GM12878 (cell line): ENCODE data around the gene PCED1B. TPM values are rescaled to one million over a fixed set of nuclear protein-coding genes. Genes with fewer than 3 reads are reported as not detected.

Experiments
- ATAC-seq: fragments of 200-7000 bp; cut with Tn5 transposase; 3 replicates; pipeline ENCODE4 v1.9.1; 2020; ENCODE audit warnings: mild to moderate bottlenecking, moderate library complexity
- BruUV-seq: library from RNA; stranded (reverse); fragments of 400-500 nt; replicated peaks from 2 replicates; lab custom pipeline; 2021; lab: Mats Ljungman, UMichigan
- CTCF ChIA-PET: fragments of 300-600 bp; sonication (Branson Sonifier 250); formaldehyde crosslinking; extraction: SDS; loops from one replicate; lab custom pipeline; 2021; ENCODE audit warnings: inconsistent platforms; lab: Yijun Ruan, JAX
- POLR2A ChIA-PET: fragments of 350-600 bp; formaldehyde crosslinking; extraction: SDS; loops from one replicate; lab custom pipeline; 2021; ENCODE audit warnings: inconsistent platforms; lab: Charles Lee
- RAD21 ChIA-PET: fragments of 300-600 bp; sonication (Branson Sonifier 250); formaldehyde crosslinking; loops from one replicate; lab custom pipeline; 2023; ENCODE audit warnings: antibody characterized with exemption; ENCODE audit not compliant: unreplicated experiment; lab: Charles Lee
- SMC1A ChIA-PET: fragments of 300-600 bp; sonication (Branson Sonifier 250); formaldehyde crosslinking; loops from one replicate; lab custom pipeline; 2023; ENCODE audit not compliant: unreplicated experiment, uncharacterized antibody; lab: Charles Lee
- DNase-seq: peaks from one replicate; pipeline ENCODE4 v3.0.0-alpha.2; 2011; ENCODE audit warnings: low read depth, low spot score
- FAIRE-seq: peaks from 3 replicates; lab custom pipeline; 2011; peaks lifted over from hg19 to GRCh38; lab: Jason Lieb, UNC
- H2AFZ ChIP-seq: 2 replicates; pipeline ENCODE4 v1.6.0; 2011; ENCODE audit warnings: low read depth, low read length, control low read depth; ENCODE audit not compliant: control insufficient read depth
- H3K27ac ChIP-seq: 2 replicates; pipeline ENCODE4 v1.5.1; 2011; ENCODE audit warnings: control low read depth; ENCODE audit not compliant: control insufficient read depth, insufficient read depth
- H3K27me3 ChIP-seq, 2 experiments: replicated peaks in 1 of 2; 2 replicates each; pipeline versions ENCODE4 v1.6.0 to v1.6.1; 2011; ENCODE audit warnings: low read length in 1 of 2; ENCODE audit not compliant: control insufficient read depth in 2 of 2, insufficient read depth in 2 of 2
- H3K36me3 ChIP-seq, 2 experiments: 2 replicates each; pipeline ENCODE4 v1.5.1; 2011; ENCODE audit warnings: low read length in 1 of 2; ENCODE audit not compliant: control insufficient read depth in 2 of 2, insufficient read depth in 2 of 2
- H3K4me1 ChIP-seq: 2 replicates; pipeline ENCODE4 v1.6.1; 2011; ENCODE audit warnings: mild to moderate bottlenecking, low read length, moderate library complexity, mixed read lengths; ENCODE audit not compliant: control insufficient read depth, insufficient read depth
- H3K4me2 ChIP-seq: 2 replicates; pipeline ENCODE4 v1.6.0; 2011; ENCODE audit warnings: control low read depth; ENCODE audit not compliant: control insufficient read depth, insufficient read depth
- H3K4me3 ChIP-seq: fragments of 200-600 bp; sonication (generic); 2 replicates; pipeline ENCODE4 v1.5.1; 2016
- H3K79me2 ChIP-seq: 2 replicates; pipeline ENCODE4 v1.6.0; 2011; ENCODE audit warnings: low read length; ENCODE audit not compliant: control insufficient read depth, insufficient read depth
- H3K9ac ChIP-seq: 2 replicates; pipeline ENCODE4 v1.8.0; 2011; ENCODE audit warnings: low read length, control low read depth, mixed read lengths; ENCODE audit not compliant: control insufficient read depth, insufficient read depth
- H3K9me3 ChIP-seq: replicated peaks from 3 replicates; pipeline ENCODE4 v1.5.1; 2011; ENCODE audit warnings: mild to moderate bottlenecking, low read length; ENCODE audit not compliant: control insufficient read depth, insufficient read depth
- H4K20me1 ChIP-seq: 2 replicates; pipeline ENCODE4 v1.6.0; 2011; ENCODE audit not compliant: control insufficient read depth, insufficient read depth
- EGR1 ChIP-seq, 2 experiments: IDR thresholded peaks; 1 replicate in 1 of 2; 2 replicates in 1 of 2; pipeline ENCODE4 v1.6.1; 2011 to 2012; ENCODE audit warnings: low read depth in 2 of 2, low read length in 2 of 2, borderline replicate concordance in 1 of 2, mild to moderate bottlenecking in 1 of 2, moderate library complexity in 1 of 2
- MEF2A ChIP-seq: IDR thresholded peaks from 2 replicates; pipeline ENCODE4 v1.6.1; 2011; ENCODE audit warnings: low read depth, mild to moderate bottlenecking, low read length, moderate library complexity; ENCODE audit not compliant: insufficient read depth
- NR2C1 ChIP-seq: fragments of 450-650 bp; IDR thresholded peaks from 2 replicates; pipeline ENCODE4 v1.6.1; 2017; ENCODE audit warnings: antibody characterized with exemption, mild to moderate bottlenecking, moderate library complexity
- POLR2AphosphoS2 ChIP-seq: IDR thresholded peaks from 2 replicates; pipeline ENCODE4 v1.6.1; 2011; ENCODE audit warnings: low read depth, mild to moderate bottlenecking, low read length, improper control_type of control experiment, moderate library complexity
- SP1 ChIP-seq: IDR thresholded peaks from one replicate; pipeline ENCODE4 v1.6.1; 2011; ENCODE audit warnings: low read depth, low read length
- SREBF2 ChIP-seq: IDR thresholded peaks from 2 replicates; pipeline ENCODE4 v1.6.1; 2012; ENCODE audit warnings: mild to moderate bottlenecking, low read length
- SUZ12 ChIP-seq: fragments of 200-600 bp; sonication (generic); IDR thresholded peaks from one replicate; pipeline ENCODE4 v1.6.1; 2018; ENCODE audit warnings: antibody characterized with exemption, mild to moderate bottlenecking; ENCODE audit not compliant: unreplicated experiment
- TARDBP ChIP-seq: IDR thresholded peaks from 2 replicates; pipeline ENCODE4 v1.6.1; 2016; ENCODE audit warnings: borderline replicate concordance
- WGBS: methylation state at CpG from one replicate; pipeline ENCODE4 v1.1.6; 2016; ENCODE audit warnings: low lambda C conversion rate; ENCODE audit not compliant: insufficient replicate concordance, insufficient coverage; ENCODE audit errors: missing lambda C conversion rate; 5-methylcytosine and 5-hydroxymethylcytosine counted together
- in situ Hi-C: fragments of 300-500 bp; cut with MboI; formaldehyde crosslinking; loops from 9 replicates; pipeline ENCODE4 v1.14.3; 2018; ENCODE audit warnings: mixed read lengths
- intact Hi-C: fragments of 100-400 bp; cut with micrococcal nuclease; formaldehyde crosslinking; loops from one replicate; pipeline ENCODE4 v1.14.2; 2022; ENCODE audit not compliant: unreplicated experiment
- polyA plus RNA-seq, 11 experiments: library from polyadenylated mRNA; depleted of rRNA in 4 of 11; unstranded in 6 of 11; stranded (reverse) in 5 of 11; fragments of >200 nt; fragmentation: Nextera tagmentation in 4 of 11; fragmentation: Illumina TruSeq in 1 of 11; extraction: Ambion mirVana in 4 of 11; extraction: Trizol in 1 of 11; gene quantifications; 1 replicate in 1 of 11; 2 replicates in 10 of 11; pipeline versions ENCODE4 v1.2.1 to v1.2.3, GENCODE V29; 2011 to 2016; ENCODE audit warnings: inconsistent platforms in 2 of 11, missing spikeins in 2 of 11, low read depth in 1 of 11
- total RNA-seq, 4 experiments: library from RNA; depleted of rRNA in 3 of 4; stranded (reverse); fragments of >200 nt in 3 of 4; fragmentation: Illumina TruSeq in 1 of 4; extraction: Trizol in 1 of 4; gene quantifications; 2 replicates each; pipeline versions ENCODE4 v1.2.1 to v1.2.3, GENCODE V29; 2013 to 2021
- TF ChIP-seq, protein P1 (sequence below): IDR thresholded peaks from 2 replicates; pipeline ENCODE4 v1.6.1; 2012; ENCODE audit warnings: low read depth, low read length, improper control_type of control experiment
- TF ChIP-seq, protein P2 (sequence below): fragments of 450-650 bp; IDR thresholded peaks from 2 replicates; pipeline ENCODE4 v1.6.1; 2016; ENCODE audit warnings: mild to moderate bottlenecking

Gene PCED1B
- total and polyA plus RNA-seq, 10 of the 15 experiments (the other 5 are each of a cell fraction or from before 2014, with no cell fraction given) = 0.80 to 8.8 (median 3.0) TPM

DNA sequence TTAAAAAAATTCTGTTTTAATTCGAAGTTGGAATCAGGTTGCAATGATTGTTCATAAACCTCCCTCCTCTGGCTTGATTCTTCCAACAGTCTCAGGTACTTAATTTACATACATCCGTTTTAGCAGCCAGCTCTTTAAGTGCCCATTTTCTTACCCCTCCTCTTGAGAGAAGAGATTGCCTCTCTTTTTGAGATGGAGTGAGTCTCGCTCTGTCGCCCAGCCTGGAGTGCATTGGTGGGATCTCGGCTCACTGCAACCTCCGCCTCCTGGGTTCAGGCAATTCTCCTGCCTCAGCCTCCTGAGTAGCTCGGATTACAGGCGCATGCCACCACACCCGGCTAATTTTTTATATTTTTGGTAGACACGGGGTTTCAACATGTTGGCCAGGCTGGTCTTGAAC lies 146.8 kb downstream of the PCED1B start:
- RAD21 ChIA-PET = interaction anchor here (1.0 to 1.4 kb wide), 3 partner anchors 8 to 19 kb away, joined by 3 to 8 read pairs (median 5); no protein-coding TSS in a partner anchor
- Histone ChIP-seq H3K9ac (no peak overlapping the region), H3K4me1 (no peaks in the 10 kb centered on the region), H3K4me3 (no peak overlapping the region), H4K20me1 (no peaks in the 10 kb centered on the region), H2AFZ (no peak overlapping the region), H3K4me2 (no peak overlapping the region), H3K9me3 (no peaks in the 10 kb centered on the region), H3K27ac (no peak overlapping the region), H3K27me3 (no peaks in the 10 kb centered on the region), H3K36me3 (no peaks in the 10 kb centered on the region), H3K79me2 (no peaks in the 10 kb centered on the region)
- SMC1A ChIA-PET = interaction anchor here (0.6 to 5.6 kb wide), 6 partner anchors 8 to 1051 kb away, joined by 3 to 27 read pairs (median 6); no protein-coding TSS in a partner anchor
- POLR2A ChIA-PET = interaction anchor here (3.6 kb wide), 1 partner anchor 11 kb away, joined by 16 read pairs; no protein-coding TSS in a partner anchor
- TF ChIP-seq, protein P1, sequence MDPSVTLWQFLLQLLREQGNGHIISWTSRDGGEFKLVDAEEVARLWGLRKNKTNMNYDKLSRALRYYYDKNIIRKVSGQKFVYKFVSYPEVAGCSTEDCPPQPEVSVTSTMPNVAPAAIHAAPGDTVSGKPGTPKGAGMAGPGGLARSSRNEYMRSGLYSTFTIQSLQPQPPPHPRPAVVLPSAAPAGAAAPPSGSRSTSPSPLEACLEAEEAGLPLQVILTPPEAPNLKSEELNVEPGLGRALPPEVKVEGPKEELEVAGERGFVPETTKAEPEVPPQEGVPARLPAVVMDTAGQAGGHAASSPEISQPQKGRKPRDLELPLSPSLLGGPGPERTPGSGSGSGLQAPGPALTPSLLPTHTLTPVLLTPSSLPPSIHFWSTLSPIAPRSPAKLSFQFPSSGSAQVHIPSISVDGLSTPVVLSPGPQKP = no peak
- TF ChIP-seq SREBF2 (no peak), NR2C1 (no peak), POLR2AphosphoS2 (no peak), SUZ12 (no peak), MEF2A (no peak), EGR1 (IDR thresholded peaks at IDR 0.05; ENCODE audit: borderline replicate concordance in 1 of 2, low read depth in 2 of 2, low read length in 2 of 2) (no peak), SP1 (no peak), TARDBP (no peak)
- TF ChIP-seq, protein P2, sequence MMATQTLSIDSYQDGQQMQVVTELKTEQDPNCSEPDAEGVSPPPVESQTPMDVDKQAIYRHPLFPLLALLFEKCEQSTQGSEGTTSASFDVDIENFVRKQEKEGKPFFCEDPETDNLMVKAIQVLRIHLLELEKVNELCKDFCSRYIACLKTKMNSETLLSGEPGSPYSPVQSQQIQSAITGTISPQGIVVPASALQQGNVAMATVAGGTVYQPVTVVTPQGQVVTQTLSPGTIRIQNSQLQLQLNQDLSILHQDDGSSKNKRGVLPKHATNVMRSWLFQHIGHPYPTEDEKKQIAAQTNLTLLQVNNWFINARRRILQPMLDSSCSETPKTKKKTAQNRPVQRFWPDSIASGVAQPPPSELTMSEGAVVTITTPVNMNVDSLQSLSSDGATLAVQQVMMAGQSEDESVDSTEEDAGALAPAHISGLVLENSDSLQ = no peak
- FAIRE-seq (no peak), DNase-seq (no peak), ATAC-seq (no peak)
- no TSS peak for BruUV-seq
- in situ Hi-C loops (no loop called here), intact Hi-C loops (no loop called here)
- CTCF ChIA-PET = interaction anchor here (0.8 to 3.4 kb wide), 5 partner anchors 8 to 156 kb away, joined by 3 to 14 read pairs (median 4); no protein-coding TSS in a partner anchor
- 84% methylated on average over 10 of the region's 10 CpGs for WGBS
